GM23338 (cell line): ENCODE results near the gene DNAJB13. TPM values are rescaled to one million over a fixed set of nuclear protein-coding genes. Genes with fewer than 3 reads are reported as not detected.

Experiments
- ATAC-seq: fragments of 200-7000 bp; cut with Tn5 transposase; 3 replicates; pipeline ENCODE4 v1.9.1; 2020
- DNase-seq: peaks from one replicate; pipeline ENCODE4 v3.0.0-alpha.2; 2015; ENCODE audit warnings: low spot score
- H2AFZ ChIP-seq: fragments of 200-600 bp; sonication (generic); 2 replicates; pipeline ENCODE4 v1.8.0; 2016; ENCODE audit warnings: antibody characterized with exemption, mild to moderate bottlenecking, moderate library complexity
- H3F3A ChIP-seq: fragments of 200-600 bp; sonication (generic); replicated peaks from 2 replicates; pipeline ENCODE4 v1.8.0; 2017; ENCODE audit warnings: antibody characterized with exemption, mixed run types, low read depth
- H3K27ac ChIP-seq: fragments of 200-600 bp; sonication (generic); 2 replicates; pipeline ENCODE4 v1.6.1; 2016; ENCODE audit warnings: low read depth
- H3K27me3 ChIP-seq: fragments of 200-600 bp; sonication (generic); 2 replicates; pipeline ENCODE4 v1.8.0; 2016; ENCODE audit warnings: mild to moderate bottlenecking, mixed run types, moderate library complexity; ENCODE audit not compliant: insufficient read depth
- H3K36me3 ChIP-seq: fragments of 200-600 bp; sonication (generic); 2 replicates; pipeline ENCODE4 v1.8.0; 2016; ENCODE audit warnings: mild to moderate bottlenecking; ENCODE audit not compliant: insufficient read depth
- H3K4me1 ChIP-seq: fragments of 200-600 bp; sonication (generic); 2 replicates; pipeline ENCODE4 v1.8.0; 2016; ENCODE audit warnings: mild to moderate bottlenecking, moderate library complexity; ENCODE audit not compliant: insufficient read depth
- H3K4me2 ChIP-seq: fragments of 200-600 bp; sonication (generic); 2 replicates; pipeline ENCODE4 v1.7.1; 2017; ENCODE audit warnings: mixed run types
- H3K4me3 ChIP-seq: fragments of 200-600 bp; sonication (generic); 2 replicates; pipeline ENCODE4 v1.6.1; 2016; ENCODE audit warnings: mixed run types
- H3K79me2 ChIP-seq: fragments of 200-600 bp; sonication (generic); replicated peaks from 2 replicates; pipeline ENCODE4 v1.8.0; 2017; ENCODE audit warnings: mild to moderate bottlenecking; ENCODE audit not compliant: insufficient read depth
- H3K9me2 ChIP-seq: fragments of 200-600 bp; sonication (generic); 2 replicates; pipeline ENCODE4 v1.8.0; 2017; ENCODE audit not compliant: insufficient read depth
- H4K20me1 ChIP-seq: fragments of 200-600 bp; sonication (generic); replicated peaks from 2 replicates; pipeline ENCODE4 v1.8.0; 2017; ENCODE audit warnings: mild to moderate bottlenecking; ENCODE audit not compliant: insufficient read depth
- H3K27ac Mint-ChIP-seq: 2 replicates; pipeline ENCODE4 v1.8.0; 2020; ENCODE audit warnings: inconsistent platforms, mild to moderate bottlenecking, moderate library complexity, mixed read lengths
- H3K27me3 Mint-ChIP-seq: 3 replicates; pipeline ENCODE4 v1.8.0; 2022; ENCODE audit warnings: low read depth, mild to moderate bottlenecking, moderate library complexity, mixed read lengths, inconsistent platforms; ENCODE audit not compliant: insufficient read depth, poor library complexity
- H3K36me3 Mint-ChIP-seq: 3 replicates; pipeline ENCODE4 v1.8.0; 2021; ENCODE audit warnings: low read depth, mild to moderate bottlenecking, inconsistent platforms, moderate library complexity, mixed read lengths
- H3K4me1 Mint-ChIP-seq: 3 replicates; pipeline ENCODE4 v1.8.0; 2020; ENCODE audit warnings: mild to moderate bottlenecking, inconsistent platforms, mixed read lengths
- H3K4me3 Mint-ChIP-seq: 3 replicates; pipeline ENCODE4 v1.8.0; 2021; ENCODE audit warnings: moderate library complexity, mild to moderate bottlenecking, inconsistent platforms, mixed read lengths
- H3K9me3 Mint-ChIP-seq: 3 replicates; pipeline ENCODE4 v1.8.0; 2020; ENCODE audit warnings: moderate library complexity, mild to moderate bottlenecking, inconsistent platforms, mixed read lengths
- CREB1 ChIP-seq: fragments of 250-450 bp; sonication (Bioruptor Pico); IDR thresholded peaks from 2 replicates; pipeline ENCODE4 v1.5.0; 2020; ENCODE audit warnings: low read depth, mild to moderate bottlenecking, moderate library complexity
- EZH2 ChIP-seq: fragments of 200-600 bp; sonication (generic); IDR thresholded peaks from one replicate; pipeline ENCODE4 v1.8.0; 2017; ENCODE audit warnings: antibody characterized with exemption, mild to moderate bottlenecking, low read depth; ENCODE audit not compliant: unreplicated experiment
- EZH2phosphoT487 ChIP-seq: fragments of 200-600 bp; sonication (generic); IDR thresholded peaks from one replicate; pipeline ENCODE4 v1.8.1; 2018; ENCODE audit warnings: antibody characterized with exemption; ENCODE audit not compliant: unreplicated experiment
- NANOG ChIP-seq: IDR thresholded peaks from 2 replicates; pipeline ENCODE4 v1.6.1; 2016; ENCODE audit warnings: antibody characterized with exemption, borderline replicate concordance
- POLR2AphosphoS5 ChIP-seq: IDR thresholded peaks from 2 replicates; pipeline ENCODE4 v1.6.1; 2016; ENCODE audit warnings: antibody characterized with exemption, low read depth
- STAT1 ChIP-seq: IDR thresholded peaks from one replicate; pipeline ENCODE4 v1.6.1; 2016; ENCODE audit warnings: antibody characterized with exemption; ENCODE audit not compliant: unreplicated experiment
- ZNF331 ChIP-seq: fragments of 250-450 bp; sonication (Bioruptor Pico); IDR thresholded peaks from 2 replicates; pipeline ENCODE4 v1.5.0; 2020; ENCODE audit warnings: low read depth, mild to moderate bottlenecking, moderate library complexity
- polyA plus RNA-seq: library from polyadenylated mRNA; unstranded; fragments of >200 nt; fragmentation: Nextera tagmentation; extraction: Ambion mirVana; gene quantifications from 2 replicates; pipeline ENCODE4 v1.2.1, GENCODE V29; 2016
- total RNA-seq: library from RNA; depleted of rRNA; stranded (reverse); fragments of >200 nt; shearing (Covaris generic); gene quantifications from 2 replicates; pipeline ENCODE4 v1.2.3, GENCODE V29; 2014
- TF ChIP-seq, protein P1 (sequence below): IDR thresholded peaks from one replicate; pipeline ENCODE4 v1.6.1; 2018; ENCODE audit warnings: antibody characterized with exemption; ENCODE audit not compliant: unreplicated experiment

The DNAJB13 gene
- total and polyA plus RNA-seq, 2 experiments from 2014 or later, result 0.14 to 0.32 TPM

DNA sequence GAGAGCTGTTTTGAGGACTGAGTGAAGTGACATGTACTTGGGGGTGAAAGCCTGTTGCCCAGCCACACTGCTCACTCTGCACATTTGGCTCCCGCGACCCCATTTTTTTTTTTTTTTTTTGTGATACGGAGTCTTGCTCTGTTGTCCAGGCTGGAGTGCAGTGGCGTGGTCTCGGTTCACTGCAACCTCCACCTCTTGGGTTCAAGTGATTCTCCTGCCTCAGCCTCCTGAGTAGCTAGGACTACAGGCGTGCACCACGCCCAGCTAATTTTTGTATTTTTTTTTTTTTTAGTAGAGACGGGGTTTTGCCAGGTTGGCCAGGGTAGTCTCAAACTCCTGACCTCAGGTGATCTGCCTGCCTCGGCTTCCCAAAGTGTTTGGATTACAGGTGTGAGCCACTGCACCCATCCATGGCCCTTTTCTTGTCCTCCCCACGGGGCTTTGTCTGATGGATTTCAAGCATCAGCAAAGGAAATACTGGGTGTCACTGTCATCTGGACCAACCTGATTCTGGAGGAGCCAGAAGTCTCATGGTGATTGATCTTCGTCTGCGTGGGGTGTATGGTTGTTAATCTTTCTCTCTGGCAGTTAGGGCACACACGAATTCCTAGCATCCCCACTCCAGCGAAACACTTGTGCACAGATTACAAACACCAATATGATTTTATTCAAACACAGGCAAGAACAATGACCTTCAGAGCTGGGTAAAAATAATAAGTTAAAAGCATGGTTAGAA, 61.4 kb downstream of the DNAJB13 start:
- no peak for ATAC-seq
- H3K27me3 Mint-ChIP-seq, result peaks cover 9% of the 10 kb centered on the region
- H3K9me3 Mint-ChIP-seq, result no peaks in the 10 kb centered on the region
- no peaks in the 10 kb centered on the region for H3K79me2 ChIP-seq
- H3K36me3 Mint-ChIP-seq, result peaks cover 15% of the 10 kb centered on the region
- no peaks in the 10 kb centered on the region for H3K36me3 ChIP-seq
- no peaks in the 10 kb centered on the region for H3F3A ChIP-seq
- no peak overlapping the region for H3K27ac ChIP-seq
- H3K27ac Mint-ChIP-seq, result no peak overlapping the region
- no peaks in the 10 kb centered on the region for H3K27me3 ChIP-seq
- 0 out of 2 replicates have a peak, but pooled peaks cover 5% of the 10 kb centered on the region for H3K4me1 ChIP-seq
- no peak overlapping the region for H3K4me3 ChIP-seq
- H3K4me2 ChIP-seq, result no peak overlapping the region
- no peak for DNase-seq
- H2AFZ ChIP-seq, result no peak overlapping the region
- no peaks in the 10 kb centered on the region; the same call in 1 of the 2 replicates for H3K9me2 ChIP-seq
- no peak for TF ChIP-seq CREB1
- TF ChIP-seq EZH2, result no peak
- TF ChIP-seq ZNF331 (CRISPR knock-in tag), result no peak
- TF ChIP-seq POLR2AphosphoS5, result no peak
- TF ChIP-seq, protein P1, sequence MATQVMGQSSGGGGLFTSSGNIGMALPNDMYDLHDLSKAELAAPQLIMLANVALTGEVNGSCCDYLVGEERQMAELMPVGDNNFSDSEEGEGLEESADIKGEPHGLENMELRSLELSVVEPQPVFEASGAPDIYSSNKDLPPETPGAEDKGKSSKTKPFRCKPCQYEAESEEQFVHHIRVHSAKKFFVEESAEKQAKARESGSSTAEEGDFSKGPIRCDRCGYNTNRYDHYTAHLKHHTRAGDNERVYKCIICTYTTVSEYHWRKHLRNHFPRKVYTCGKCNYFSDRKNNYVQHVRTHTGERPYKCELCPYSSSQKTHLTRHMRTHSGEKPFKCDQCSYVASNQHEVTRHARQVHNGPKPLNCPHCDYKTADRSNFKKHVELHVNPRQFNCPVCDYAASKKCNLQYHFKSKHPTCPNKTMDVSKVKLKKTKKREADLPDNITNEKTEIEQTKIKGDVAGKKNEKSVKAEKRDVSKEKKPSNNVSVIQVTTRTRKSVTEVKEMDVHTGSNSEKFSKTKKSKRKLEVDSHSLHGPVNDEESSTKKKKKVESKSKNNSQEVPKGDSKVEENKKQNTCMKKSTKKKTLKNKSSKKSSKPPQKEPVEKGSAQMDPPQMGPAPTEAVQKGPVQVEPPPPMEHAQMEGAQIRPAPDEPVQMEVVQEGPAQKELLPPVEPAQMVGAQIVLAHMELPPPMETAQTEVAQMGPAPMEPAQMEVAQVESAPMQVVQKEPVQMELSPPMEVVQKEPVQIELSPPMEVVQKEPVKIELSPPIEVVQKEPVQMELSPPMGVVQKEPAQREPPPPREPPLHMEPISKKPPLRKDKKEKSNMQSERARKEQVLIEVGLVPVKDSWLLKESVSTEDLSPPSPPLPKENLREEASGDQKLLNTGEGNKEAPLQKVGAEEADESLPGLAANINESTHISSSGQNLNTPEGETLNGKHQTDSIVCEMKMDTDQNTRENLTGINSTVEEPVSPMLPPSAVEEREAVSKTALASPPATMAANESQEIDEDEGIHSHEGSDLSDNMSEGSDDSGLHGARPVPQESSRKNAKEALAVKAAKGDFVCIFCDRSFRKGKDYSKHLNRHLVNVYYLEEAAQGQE, result no peak
- TF ChIP-seq EZH2phosphoT487, result no peak
- no peak for TF ChIP-seq NANOG
- H3K4me3 Mint-ChIP-seq, result no peak overlapping the region
- no peaks in the 10 kb centered on the region for H4K20me1 ChIP-seq
- peaks cover 17% of the 10 kb centered on the region for H3K4me1 Mint-ChIP-seq

DNA sequence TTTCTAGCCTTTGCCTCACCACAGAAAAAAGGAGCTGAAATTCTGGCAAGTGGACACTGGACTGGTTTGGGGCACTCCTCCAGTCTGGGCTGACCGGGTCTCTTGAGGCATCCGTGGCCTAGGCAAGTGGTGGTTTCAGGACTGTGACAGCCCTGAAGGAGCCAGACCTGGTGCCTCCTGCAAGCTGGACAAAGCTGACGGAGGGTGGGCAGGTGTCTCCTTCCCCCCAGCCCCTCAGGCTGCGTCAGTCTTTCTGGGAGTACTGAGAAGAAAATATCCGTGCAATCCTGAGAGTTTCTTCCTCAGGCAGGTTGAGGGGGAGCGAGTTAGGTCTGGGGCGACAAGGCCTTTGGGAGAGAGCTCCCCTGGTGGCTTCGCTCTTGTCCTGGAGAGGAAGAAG, 62.3 kb downstream of the DNAJB13 start:
- TF ChIP-seq STAT1 (no peak), EZH2 (no peak), CREB1 (no peak)
- H3K27ac Mint-ChIP-seq, result no peak overlapping the region

More for the DNA sequence above, 62.3 kb downstream of the DNAJB13 start:
- Mint-ChIP-seq H3K4me1 (peaks cover 17% of the 10 kb centered on the region), H3K4me3 (no peak overlapping the region), H3K9me3 (no peaks in the 10 kb centered on the region), H3K36me3 (peaks cover 16% of the 10 kb centered on the region), H3K27me3 (peaks cover 7% of the 10 kb centered on the region)
- Histone ChIP-seq H3K4me1 (0 out of 2 replicates have a peak, but pooled peaks cover 5% of the 10 kb centered on the region), H2AFZ (no peak overlapping the region), H3K4me3 (no peak overlapping the region), H3K27ac (no peak overlapping the region), H3K79me2 (no peaks in the 10 kb centered on the region), H3K9me2 (no peaks in the 10 kb centered on the region; the same call in 1 of the 2 replicates), H3K27me3 (no peaks in the 10 kb centered on the region), H3F3A (no peaks in the 10 kb centered on the region), H3K4me2 (no peak overlapping the region), H3K36me3 (no peaks in the 10 kb centered on the region), H4K20me1 (no peaks in the 10 kb centered on the region)
- ATAC-seq (no peak), DNase-seq (no peak)
